Measurements from ENCODE around the gene TRIM44.

The TRIM44 gene

GRCh38 chr11:35791088-35791958 lies 128.7 kb downstream of the TRIM44 start:
- ChIA-PET CTCF (interaction anchor here (0.9 to 1.8 kb wide), 5 partner anchors 10 to 144 kb away, joined by 3 to 6 read pairs (median 4); no protein-coding TSS in a partner anchor), POLR2A (no interaction called here)
- no peak for TF ChIP-seq CTCF (IDR thresholded peaks at IDR 0.05; ENCODE audit: control extremely low read depth, extremely low read depth, low read depth, missing control alignments)
- no peak for DNase-seq (ENCODE audit: extremely low spot score)

- no peak for TF ChIP-seq CTCF (IDR thresholded peaks at IDR 0.05; ENCODE audit: control extremely low read depth, extremely low read depth, low read depth, missing control alignments)
- CTCF ChIA-PET: interaction anchor here (1.0 to 1.8 kb wide), 4 partner anchors 9 to 31 kb away, joined by 3 to 5 read pairs (median 4); no protein-coding TSS in a partner anchor
- no peak for DNase-seq (ENCODE audit: extremely low spot score)
- POLR2A ChIA-PET: no interaction called here
These were observed 129.7 kb downstream of the TRIM44 start for GRCh38 chr11:35792148-35792845.

GRCh38 chr11:35792846-35793192 lies 130.2 kb downstream of the TRIM44 start:
- ChIA-PET POLR2A (no interaction called here), CTCF (interaction anchor here (1.0 to 1.8 kb wide), 3 partner anchors 9 to 29 kb away, joined by 3 to 5 read pairs (median 5); no protein-coding TSS in a partner anchor)
- no peak for TF ChIP-seq CTCF (IDR thresholded peaks at IDR 0.05; ENCODE audit: control extremely low read depth, extremely low read depth, low read depth, missing control alignments)
- DNase-seq (ENCODE audit: extremely low spot score): peak; percentile 18

- DNase-seq (ENCODE audit: extremely low spot score): no peak
- POLR2A ChIA-PET: no interaction called here
- CTCF ChIA-PET: interaction anchor here (1.0 to 1.1 kb wide), 3 partner anchors 28 to 179 kb away, joined by 3 to 4 read pairs (median 3); no protein-coding TSS in a partner anchor
- TF ChIP-seq CTCF (IDR thresholded peaks at IDR 0.05; ENCODE audit: control extremely low read depth, extremely low read depth, low read depth, missing control alignments): no peak
These were observed 131.8 kb downstream of the TRIM44 start for GRCh38 chr11:35794333-35794732.

GRCh38 chr11:35794850-35795249 lies 132.3 kb downstream of the TRIM44 start:
- TF ChIP-seq CTCF (IDR thresholded peaks at IDR 0.05; ENCODE audit: control extremely low read depth, extremely low read depth, low read depth, missing control alignments): no peak
- POLR2A ChIA-PET: no interaction called here
- no peak for DNase-seq (ENCODE audit: extremely low spot score)
- CTCF ChIA-PET: interaction anchor here (1.0 to 1.5 kb wide), 3 partner anchors 13 to 179 kb away, joined by 3 to 4 read pairs (median 3); no protein-coding TSS in a partner anchor

- no peak for DNase-seq (ENCODE audit: extremely low spot score)
- no peak for TF ChIP-seq CTCF (IDR thresholded peaks at IDR 0.05; ENCODE audit: control extremely low read depth, extremely low read depth, low read depth, missing control alignments)
- ChIA-PET POLR2A (no interaction called here), CTCF (no interaction called here)
These were observed 134.0 kb downstream of the TRIM44 start for GRCh38 chr11:35796562-35796961.

Data from GM10248 (cell line).